Stromal cell of bone marrow (primary cell): ENCODE measurements around the gene OR10H5.

ENCODE experiments used
- DNase-seq: peaks from one replicate; pipeline ENCODE4 v3.0.0-alpha.2; 2012; ENCODE audit warnings: low read depth

The OR10H5 gene

DNA sequence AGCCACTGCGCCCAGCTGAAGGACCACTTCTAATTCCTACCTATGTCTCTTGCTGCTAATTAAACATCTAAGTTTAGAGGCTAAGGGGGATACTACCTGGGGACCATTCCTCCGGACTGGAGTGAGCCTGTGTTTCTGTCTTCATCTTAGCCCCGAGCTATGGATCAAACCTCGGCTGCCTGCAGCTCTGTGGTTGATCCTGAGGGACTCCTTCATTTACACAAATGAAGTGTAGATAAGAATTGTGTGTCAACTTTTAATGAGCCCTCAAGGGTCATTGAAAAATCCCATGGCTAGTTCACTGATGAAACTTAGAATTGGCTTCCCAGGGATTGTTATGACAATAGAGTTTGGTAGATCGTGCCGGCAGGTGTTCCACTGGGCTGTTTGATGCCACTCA lies 59.5 kb downstream of the OR10H5 start:
- DNase-seq = no peak

DNA sequence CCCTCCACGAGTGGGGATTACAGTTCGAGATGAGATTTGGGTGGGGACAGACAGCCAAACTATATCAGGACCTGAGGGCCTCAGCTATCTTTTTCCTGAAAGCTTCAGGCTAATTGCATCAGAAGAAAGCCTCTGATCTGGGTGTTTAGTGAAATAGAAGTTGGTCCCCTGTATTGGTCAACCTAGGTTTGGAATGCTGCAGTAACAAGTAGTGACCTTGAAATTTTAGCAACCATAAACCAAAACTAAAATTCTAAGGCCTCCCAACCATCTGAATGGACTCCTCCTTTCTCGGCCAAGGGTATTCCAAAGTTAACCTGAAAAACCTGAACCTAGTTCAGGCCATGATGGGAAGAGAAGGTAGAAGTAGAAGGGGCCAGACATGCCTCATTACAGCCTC lies 62.9 kb downstream of the OR10H5 start:
- no peak for DNase-seq
